ENCODE data around the gene NOL3. TPM values are rescaled to one million over a fixed set of nuclear protein-coding genes. Genes with fewer than 3 reads are reported as not detected.

Gene NOL3
- total RNA-seq, 1 experiment from 2014 or later = 8.5 TPM

DNA sequence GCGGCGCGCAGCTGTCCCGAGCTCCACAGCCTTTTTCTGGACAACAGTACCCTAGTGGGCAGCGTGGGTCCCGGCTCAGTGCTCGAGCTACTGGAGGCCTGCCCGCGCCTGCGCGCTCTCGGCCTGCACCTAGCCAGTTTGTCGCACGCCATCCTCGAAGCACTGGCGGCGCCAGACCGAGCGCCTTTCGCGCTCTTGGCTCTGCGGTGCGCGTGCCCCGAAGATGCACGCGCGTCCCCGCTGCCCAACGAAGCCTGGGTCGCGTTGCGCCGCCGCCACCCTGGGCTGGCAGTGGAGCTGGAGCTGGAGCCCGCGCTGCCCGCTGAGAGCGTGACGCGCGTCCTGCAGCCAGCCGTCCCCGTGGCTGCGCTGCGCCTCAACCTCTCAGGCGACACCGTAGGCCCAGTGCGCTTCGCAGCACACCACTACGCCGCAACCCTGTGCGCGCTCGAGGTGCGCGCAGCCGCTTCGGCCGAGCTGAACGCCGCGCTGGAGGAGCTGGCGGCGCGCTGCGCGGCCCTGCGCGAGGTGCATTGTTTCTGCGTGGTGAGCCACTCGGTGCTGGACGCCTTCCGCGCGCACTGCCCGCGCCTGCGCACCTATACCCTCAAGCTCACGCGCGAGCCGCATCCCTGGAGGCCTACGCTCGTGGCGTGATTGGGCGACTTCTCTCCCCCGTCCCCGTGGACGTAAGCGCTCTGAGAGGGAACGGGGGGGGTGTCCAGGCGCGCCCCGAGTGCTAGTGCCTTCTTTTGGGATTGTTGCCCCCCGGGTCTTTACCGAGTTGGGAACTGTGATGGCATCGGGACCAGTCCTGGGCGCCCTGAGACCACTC, 7.0 kb upstream of the NOL3 start (continued):
- TF ChIP-seq, protein P1, sequence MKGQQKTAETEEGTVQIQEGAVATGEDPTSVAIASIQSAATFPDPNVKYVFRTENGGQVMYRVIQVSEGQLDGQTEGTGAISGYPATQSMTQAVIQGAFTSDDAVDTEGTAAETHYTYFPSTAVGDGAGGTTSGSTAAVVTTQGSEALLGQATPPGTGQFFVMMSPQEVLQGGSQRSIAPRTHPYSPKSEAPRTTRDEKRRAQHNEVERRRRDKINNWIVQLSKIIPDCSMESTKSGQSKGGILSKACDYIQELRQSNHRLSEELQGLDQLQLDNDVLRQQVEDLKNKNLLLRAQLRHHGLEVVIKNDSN (CRISPR knock-in tag; IDR thresholded peaks at IDR 0.05) = peak; percentile 55; the same call in 1 of the 2 replicates
- TF ChIP-seq MXD4 (CRISPR knock-in tag; IDR thresholded peaks at IDR 0.05; ENCODE audit: borderline replicate concordance) (no peak), SP1 (CRISPR knock-in tag; conservative IDR thresholded peaks at IDR 0.05) (peak; percentile 60), KAT7 (CRISPR knock-in tag; IDR thresholded peaks at IDR 0.05; ENCODE audit: borderline replicate concordance) (no peak), ETV6 (CRISPR knock-in tag; IDR thresholded peaks at IDR 0.05) (peak; percentile 57; the same call in 1 of the 2 replicates), NR3C1 (CRISPR knock-in tag; conservative IDR thresholded peaks at IDR 0.05; ENCODE audit: low read depth) (no peak), GRHL2 (CRISPR knock-in tag; IDR thresholded peaks at IDR 0.05; ENCODE audit: insufficient replicate concordance, severe bottlenecking) (no peak), ZNF263 (CRISPR knock-in tag; IDR thresholded peaks at IDR 0.05; ENCODE audit: low read depth) (no peak), FOXP1 (CRISPR knock-in tag; IDR thresholded peaks at IDR 0.05; ENCODE audit: borderline replicate concordance) (peak; percentile 15; the same call in 1 of the 2 replicates), CBFB (CRISPR knock-in tag; IDR thresholded peaks at IDR 0.05; ENCODE audit: low read depth) (no peak; the same call in 1 of the 2 replicates), ZNF232 (CRISPR knock-in tag; IDR thresholded peaks at IDR 0.05) (no peak), ZNF416 (CRISPR knock-in tag; IDR thresholded peaks at IDR 0.05) (0 out of 2 replicates have a peak, but pooled peaks have one; percentile 19), ESRRA (CRISPR knock-in tag; IDR thresholded peaks at IDR 0.05; ENCODE audit: borderline replicate concordance) (0 out of 2 replicates have a peak, but pooled peaks have one; percentile 5), TEAD4 (CRISPR knock-in tag; IDR thresholded peaks at IDR 0.05) (no peak; the same call in 1 of the 2 replicates), FOXJ3 (CRISPR knock-in tag; IDR thresholded peaks at IDR 0.05; ENCODE audit: borderline replicate concordance) (no peak), SOX15 (CRISPR knock-in tag; IDR thresholded peaks at IDR 0.05) (no peak), TCF7 (CRISPR knock-in tag; IDR thresholded peaks at IDR 0.05; ENCODE audit: low read depth) (0 out of 2 replicates have a peak, but pooled peaks have one; percentile 57), NFYB (CRISPR knock-in tag; conservative IDR thresholded peaks at IDR 0.05; ENCODE audit: low read depth) (0 out of 2 replicates have a peak, but pooled peaks have one; percentile 14)
- TF ChIP-seq, protein P2, sequence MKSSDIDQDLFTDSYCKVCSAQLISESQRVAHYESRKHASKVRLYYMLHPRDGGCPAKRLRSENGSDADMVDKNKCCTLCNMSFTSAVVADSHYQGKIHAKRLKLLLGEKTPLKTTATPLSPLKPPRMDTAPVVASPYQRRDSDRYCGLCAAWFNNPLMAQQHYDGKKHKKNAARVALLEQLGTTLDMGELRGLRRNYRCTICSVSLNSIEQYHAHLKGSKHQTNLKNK (CRISPR knock-in tag; IDR thresholded peaks at IDR 0.05) = no peak
- TF ChIP-seq, protein P3, sequence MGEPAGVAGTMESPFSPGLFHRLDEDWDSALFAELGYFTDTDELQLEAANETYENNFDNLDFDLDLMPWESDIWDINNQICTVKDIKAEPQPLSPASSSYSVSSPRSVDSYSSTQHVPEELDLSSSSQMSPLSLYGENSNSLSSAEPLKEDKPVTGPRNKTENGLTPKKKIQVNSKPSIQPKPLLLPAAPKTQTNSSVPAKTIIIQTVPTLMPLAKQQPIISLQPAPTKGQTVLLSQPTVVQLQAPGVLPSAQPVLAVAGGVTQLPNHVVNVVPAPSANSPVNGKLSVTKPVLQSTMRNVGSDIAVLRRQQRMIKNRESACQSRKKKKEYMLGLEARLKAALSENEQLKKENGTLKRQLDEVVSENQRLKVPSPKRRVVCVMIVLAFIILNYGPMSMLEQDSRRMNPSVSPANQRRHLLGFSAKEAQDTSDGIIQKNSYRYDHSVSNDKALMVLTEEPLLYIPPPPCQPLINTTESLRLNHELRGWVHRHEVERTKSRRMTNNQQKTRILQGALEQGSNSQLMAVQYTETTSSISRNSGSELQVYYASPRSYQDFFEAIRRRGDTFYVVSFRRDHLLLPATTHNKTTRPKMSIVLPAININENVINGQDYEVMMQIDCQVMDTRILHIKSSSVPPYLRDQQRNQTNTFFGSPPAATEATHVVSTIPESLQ (CRISPR knock-in tag; IDR thresholded peaks at IDR 0.05) = no peak
- TF ChIP-seq, protein P4, sequence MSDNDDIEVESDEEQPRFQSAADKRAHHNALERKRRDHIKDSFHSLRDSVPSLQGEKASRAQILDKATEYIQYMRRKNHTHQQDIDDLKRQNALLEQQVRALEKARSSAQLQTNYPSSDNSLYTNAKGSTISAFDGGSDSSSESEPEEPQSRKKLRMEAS (CRISPR knock-in tag; IDR thresholded peaks at IDR 0.05) = peak; percentile 95
- TF ChIP-seq, protein P5, sequence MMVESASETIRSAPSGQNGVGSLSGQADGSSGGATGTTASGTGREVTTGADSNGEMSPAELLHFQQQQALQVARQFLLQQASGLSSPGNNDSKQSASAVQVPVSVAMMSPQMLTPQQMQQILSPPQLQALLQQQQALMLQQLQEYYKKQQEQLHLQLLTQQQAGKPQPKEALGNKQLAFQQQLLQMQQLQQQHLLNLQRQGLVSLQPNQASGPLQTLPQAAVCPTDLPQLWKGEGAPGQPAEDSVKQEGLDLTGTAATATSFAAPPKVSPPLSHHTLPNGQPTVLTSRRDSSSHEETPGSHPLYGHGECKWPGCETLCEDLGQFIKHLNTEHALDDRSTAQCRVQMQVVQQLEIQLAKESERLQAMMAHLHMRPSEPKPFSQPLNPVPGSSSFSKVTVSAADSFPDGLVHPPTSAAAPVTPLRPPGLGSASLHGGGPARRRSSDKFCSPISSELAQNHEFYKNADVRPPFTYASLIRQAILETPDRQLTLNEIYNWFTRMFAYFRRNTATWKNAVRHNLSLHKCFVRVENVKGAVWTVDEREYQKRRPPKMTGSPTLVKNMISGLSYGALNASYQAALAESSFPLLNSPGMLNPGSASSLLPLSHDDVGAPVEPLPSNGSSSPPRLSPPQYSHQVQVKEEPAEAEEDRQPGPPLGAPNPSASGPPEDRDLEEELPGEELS (CRISPR knock-in tag; IDR thresholded peaks at IDR 0.05) = peak; percentile 71
- TF ChIP-seq, protein P6, sequence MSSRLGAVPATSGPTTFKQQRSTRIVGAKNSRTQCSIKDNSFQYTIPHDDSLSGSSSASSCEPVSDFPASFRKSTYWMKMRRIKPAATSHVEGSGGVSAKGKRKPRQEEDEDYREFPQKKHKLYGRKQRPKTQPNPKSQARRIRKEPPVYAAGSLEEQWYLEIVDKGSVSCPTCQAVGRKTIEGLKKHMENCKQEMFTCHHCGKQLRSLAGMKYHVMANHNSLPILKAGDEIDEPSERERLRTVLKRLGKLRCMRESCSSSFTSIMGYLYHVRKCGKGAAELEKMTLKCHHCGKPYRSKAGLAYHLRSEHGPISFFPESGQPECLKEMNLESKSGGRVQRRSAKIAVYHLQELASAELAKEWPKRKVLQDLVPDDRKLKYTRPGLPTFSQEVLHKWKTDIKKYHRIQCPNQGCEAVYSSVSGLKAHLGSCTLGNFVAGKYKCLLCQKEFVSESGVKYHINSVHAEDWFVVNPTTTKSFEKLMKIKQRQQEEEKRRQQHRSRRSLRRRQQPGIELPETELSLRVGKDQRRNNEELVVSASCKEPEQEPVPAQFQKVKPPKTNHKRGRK (CRISPR knock-in tag; IDR thresholded peaks at IDR 0.05; ENCODE audit: borderline replicate concordance) = no peak
- TF ChIP-seq, protein P7, sequence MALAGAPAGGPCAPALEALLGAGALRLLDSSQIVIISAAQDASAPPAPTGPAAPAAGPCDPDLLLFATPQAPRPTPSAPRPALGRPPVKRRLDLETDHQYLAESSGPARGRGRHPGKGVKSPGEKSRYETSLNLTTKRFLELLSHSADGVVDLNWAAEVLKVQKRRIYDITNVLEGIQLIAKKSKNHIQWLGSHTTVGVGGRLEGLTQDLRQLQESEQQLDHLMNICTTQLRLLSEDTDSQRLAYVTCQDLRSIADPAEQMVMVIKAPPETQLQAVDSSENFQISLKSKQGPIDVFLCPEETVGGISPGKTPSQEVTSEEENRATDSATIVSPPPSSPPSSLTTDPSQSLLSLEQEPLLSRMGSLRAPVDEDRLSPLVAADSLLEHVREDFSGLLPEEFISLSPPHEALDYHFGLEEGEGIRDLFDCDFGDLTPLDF (CRISPR knock-in tag; IDR thresholded peaks at IDR 0.05) = peak; percentile 71
- TF ChIP-seq, protein P8, sequence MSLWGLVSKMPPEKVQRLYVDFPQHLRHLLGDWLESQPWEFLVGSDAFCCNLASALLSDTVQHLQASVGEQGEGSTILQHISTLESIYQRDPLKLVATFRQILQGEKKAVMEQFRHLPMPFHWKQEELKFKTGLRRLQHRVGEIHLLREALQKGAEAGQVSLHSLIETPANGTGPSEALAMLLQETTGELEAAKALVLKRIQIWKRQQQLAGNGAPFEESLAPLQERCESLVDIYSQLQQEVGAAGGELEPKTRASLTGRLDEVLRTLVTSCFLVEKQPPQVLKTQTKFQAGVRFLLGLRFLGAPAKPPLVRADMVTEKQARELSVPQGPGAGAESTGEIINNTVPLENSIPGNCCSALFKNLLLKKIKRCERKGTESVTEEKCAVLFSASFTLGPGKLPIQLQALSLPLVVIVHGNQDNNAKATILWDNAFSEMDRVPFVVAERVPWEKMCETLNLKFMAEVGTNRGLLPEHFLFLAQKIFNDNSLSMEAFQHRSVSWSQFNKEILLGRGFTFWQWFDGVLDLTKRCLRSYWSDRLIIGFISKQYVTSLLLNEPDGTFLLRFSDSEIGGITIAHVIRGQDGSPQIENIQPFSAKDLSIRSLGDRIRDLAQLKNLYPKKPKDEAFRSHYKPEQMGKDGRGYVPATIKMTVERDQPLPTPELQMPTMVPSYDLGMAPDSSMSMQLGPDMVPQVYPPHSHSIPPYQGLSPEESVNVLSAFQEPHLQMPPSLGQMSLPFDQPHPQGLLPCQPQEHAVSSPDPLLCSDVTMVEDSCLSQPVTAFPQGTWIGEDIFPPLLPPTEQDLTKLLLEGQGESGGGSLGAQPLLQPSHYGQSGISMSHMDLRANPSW (CRISPR knock-in tag; conservative IDR thresholded peaks at IDR 0.05; ENCODE audit: low read depth) = no peak
